Measurements from ENCODE around the gene TNNI2. TPM values are rescaled to one million over a fixed set of nuclear protein-coding genes. Genes with fewer than 3 reads are reported as not detected.

Gene TNNI2
- polyA plus RNA-seq, 1 donor from 2014 or later: not detected

- no peak overlapping the region for H3K9ac ChIP-seq (ENCODE audit: low read length)
Observed at GRCh38 chr11:1841511-1842148, 2.8 kb downstream of the TNNI2 start.

More at GRCh38 chr11:1841511-1842148, 2.8 kb downstream of the TNNI2 start:
- Histone ChIP-seq H3K4me3 (ENCODE audit: low read length) (no peak overlapping the region), H3K27me3 (ENCODE audit: insufficient read depth, low read depth, low read length) (no peaks in the 10 kb centered on the region), H4K20me1 (ENCODE audit: insufficient read depth) (no peaks in the 10 kb centered on the region), H3K9me2 (ENCODE audit: insufficient read depth, low read length) (no peaks in the 10 kb centered on the region), H3K36me3 (ENCODE audit: insufficient read depth, low read length) (no peaks in the 10 kb centered on the region), H3K4me2 (ENCODE audit: low read length) (no peak overlapping the region), H3F3A (ENCODE audit: insufficient read depth, low read length, poor library complexity, severe bottlenecking) (no peaks in the 10 kb centered on the region), H3K9me3 (ENCODE audit: low read length) (no peaks in the 10 kb centered on the region), H3K27ac (ENCODE audit: low read length) (no peak overlapping the region), H3K79me2 (replicated peaks; ENCODE audit: insufficient read depth, low read length) (no peaks in the 10 kb centered on the region), H2AFZ (ENCODE audit: low read depth, low read length) (no peak overlapping the region)
- no peak for TF ChIP-seq RAD21 (conservative IDR thresholded peaks at IDR 0.05)
- TF ChIP-seq TAF1 (IDR thresholded peaks at IDR 0.05; ENCODE audit: low read depth): no peak
- TF ChIP-seq EZH2 (IDR thresholded peaks at IDR 0.05; ENCODE audit: borderline replicate concordance, insufficient read depth, low read length, poor library complexity, severe bottlenecking): no peak
- no peak for TF ChIP-seq EP300 (conservative IDR thresholded peaks at IDR 0.05; ENCODE audit: poor library complexity, severe bottlenecking)
- TF ChIP-seq SMC3 (conservative IDR thresholded peaks at IDR 0.05; ENCODE audit: poor library complexity): no peak
- no peak for TF ChIP-seq POLR2AphosphoS5 (IDR thresholded peaks at IDR 0.05)
- no peak for TF ChIP-seq CTCF (IDR thresholded peaks at IDR 0.05; ENCODE audit: poor library complexity, severe bottlenecking)
- no peak for TF ChIP-seq REST (IDR thresholded peaks at IDR 0.05; ENCODE audit: borderline replicate concordance)
- TF ChIP-seq MXI1 (conservative IDR thresholded peaks at IDR 0.05; ENCODE audit: poor library complexity, severe bottlenecking): no peak
